Activated naive CD8-positive, alpha-beta T cell treated with anti-CD3 and anti-CD28 coated beads for 36 hours (primary cell): Measurements from ENCODE around the gene GGT7. TPM values are rescaled to one million over a fixed set of nuclear protein-coding genes. Genes with fewer than 3 reads are reported as not detected.
A peak's percentile ranks its signal among the peaks of the same experiment; 100 is the strongest.
"Not testable (repeated sequence)": the region's sequence is repeated elsewhere in the genome, so short reads cannot be mapped to it uniquely, and the experiment has no call there.

ENCODE experiments used
- DNase-seq: peaks from one replicate; pipeline ENCODE4 v3.0.0; 2021
- H3K27ac Mint-ChIP-seq: one replicate; pipeline ENCODE4 v1.8.0; 2022; ENCODE audit warnings: mild to moderate bottlenecking, moderate library complexity, mixed read lengths
- H3K27me3 Mint-ChIP-seq: one replicate; pipeline ENCODE4 v1.8.0; 2022; ENCODE audit warnings: mild to moderate bottlenecking, mixed read lengths
- H3K36me3 Mint-ChIP-seq: one replicate; pipeline ENCODE4 v1.8.0; 2021; ENCODE audit warnings: mild to moderate bottlenecking, mixed read lengths
- H3K4me1 Mint-ChIP-seq: one replicate; pipeline ENCODE4 v1.8.0; 2021; ENCODE audit warnings: mixed read lengths
- H3K4me3 Mint-ChIP-seq: one replicate; pipeline ENCODE4 v1.8.0; 2022; ENCODE audit warnings: mild to moderate bottlenecking, moderate library complexity, mixed read lengths
- H3K9me3 Mint-ChIP-seq: one replicate; pipeline ENCODE4 v1.8.0; 2022; ENCODE audit warnings: mixed read lengths
- total RNA-seq, 2 experiments: library from RNA; stranded (reverse); gene quantifications; one replicate each; pipeline ENCODE4 v1.2.3, GENCODE V29; 2021

The GGT7 gene
- total RNA-seq: 10 to 100 TPM; 10.5 to 10.9 TPM

DNA sequence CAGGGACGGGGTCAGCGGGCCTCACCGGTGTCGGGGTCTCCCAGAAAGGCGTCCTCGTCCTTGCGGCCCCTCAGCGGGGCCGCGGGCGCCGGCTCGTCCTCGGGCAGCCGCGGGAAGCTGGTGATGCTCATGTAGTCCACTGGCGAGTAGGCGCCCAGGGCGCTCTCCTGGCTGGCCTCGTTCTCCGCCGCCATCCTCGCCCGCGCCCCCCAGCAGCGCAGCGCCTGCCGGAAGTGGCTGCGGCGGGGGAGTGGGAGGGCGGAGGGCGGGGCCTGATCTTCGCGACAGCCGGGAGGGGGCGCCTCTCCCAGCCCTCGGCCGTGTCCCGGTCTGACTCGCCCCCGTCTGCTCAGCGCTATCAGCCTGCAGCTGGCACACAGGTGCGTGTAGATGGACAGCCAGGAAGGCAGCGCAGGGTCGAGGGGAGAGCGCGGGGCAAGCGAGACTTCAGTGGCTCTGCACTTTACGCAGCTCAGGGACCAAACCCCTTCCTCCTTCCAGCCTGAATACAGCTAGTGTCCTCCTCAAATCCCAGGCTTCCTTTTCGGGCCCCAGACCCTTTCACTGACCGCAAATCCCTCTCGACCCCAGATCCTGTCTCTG lies at the start of gene GGT7:
Gene GGT7 (minus strand): TSS at position 235 of the 603 bp plus-strand sequence. CDS start 41 bp downstream, at position 194.
- H3K36me3 Mint-ChIP-seq: peaks cover 5% of the 10 kb centered on the region
- no peaks in the 10 kb centered on the region for H3K27me3 Mint-ChIP-seq
- H3K9me3 Mint-ChIP-seq: no peaks in the 10 kb centered on the region
- peaks cover 52% of the 10 kb centered on the region for H3K4me1 Mint-ChIP-seq
- H3K27ac Mint-ChIP-seq: peak within 1 kb of the TSS; percentile 52
- peak within 1 kb of the TSS; percentile 76 for H3K4me3 Mint-ChIP-seq
- peak; percentile 91 for DNase-seq

GRCh38 chr20:34921436-34921835 lies 48.8 kb upstream of the GGT7 start:
- DNase-seq: no peak
- Mint-ChIP-seq H3K4me3 (no peak overlapping the region), H3K27ac (no peak overlapping the region), H3K9me3 (no peaks in the 10 kb centered on the region), H3K27me3 (no peaks in the 10 kb centered on the region), H3K4me1 (peaks cover 18% of the 10 kb centered on the region), H3K36me3 (peaks cover 10% of the 10 kb centered on the region)

DNA sequence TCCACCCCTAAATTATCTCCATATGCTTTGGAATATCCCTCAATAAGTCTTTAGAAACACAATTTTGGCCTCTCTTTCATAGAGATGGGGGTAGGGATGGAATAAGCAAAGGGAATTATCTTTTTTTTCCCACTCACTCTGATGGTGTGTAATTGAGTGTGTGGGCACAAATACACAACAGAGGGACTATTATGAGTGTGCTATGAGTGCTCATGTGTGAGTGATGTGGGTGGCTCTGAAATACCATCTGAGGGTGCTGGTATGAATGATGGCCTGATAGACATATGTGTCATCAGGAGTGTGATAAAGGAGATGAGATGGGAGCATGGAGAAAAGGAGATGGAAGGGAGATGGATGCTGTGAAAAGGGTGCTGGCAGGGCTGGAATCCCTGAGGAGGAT lies 47.4 kb upstream of the GGT7 start:
- no peak for DNase-seq
- Mint-ChIP-seq H3K36me3 (peaks cover 10% of the 10 kb centered on the region), H3K27ac (no peak overlapping the region), H3K9me3 (no peaks in the 10 kb centered on the region), H3K4me1 (peaks cover 16% of the 10 kb centered on the region), H3K27me3 (no peaks in the 10 kb centered on the region), H3K4me3 (no peak overlapping the region)

GRCh38 chr20:34916774-34917354 lies 44.2 kb upstream of the GGT7 start:
- peaks cover 16% of the 10 kb centered on the region for H3K4me1 Mint-ChIP-seq

GRCh38 chr20:34915749-34916455 lies 43.2 kb upstream of the GGT7 start:
- Mint-ChIP-seq H3K27ac (no peak overlapping the region), H3K27me3 (no peaks in the 10 kb centered on the region), H3K4me3 (no peak overlapping the region), H3K4me1 (peaks cover 16% of the 10 kb centered on the region), H3K9me3 (no peaks in the 10 kb centered on the region), H3K36me3 (peaks cover 10% of the 10 kb centered on the region)
- DNase-seq: no peak

More at GRCh38 chr20:34916774-34917354, 44.2 kb upstream of the GGT7 start:
- Mint-ChIP-seq H3K27me3 (no peaks in the 10 kb centered on the region), H3K4me3 (no peak overlapping the region), H3K36me3 (peaks cover 10% of the 10 kb centered on the region), H3K27ac (no peak overlapping the region), H3K9me3 (no peaks in the 10 kb centered on the region)
- DNase-seq: no peak

- Mint-ChIP-seq H3K36me3 (peaks cover 9% of the 10 kb centered on the region), H3K9me3 (no peaks in the 10 kb centered on the region), H3K4me3 (no peak overlapping the region), H3K27me3 (no peaks in the 10 kb centered on the region), H3K27ac (no peak overlapping the region), H3K4me1 (peaks cover 16% of the 10 kb centered on the region)
- no peak for DNase-seq
These were observed 42.5 kb upstream of the GGT7 start for GRCh38 chr20:34915131-34915530.

DNA sequence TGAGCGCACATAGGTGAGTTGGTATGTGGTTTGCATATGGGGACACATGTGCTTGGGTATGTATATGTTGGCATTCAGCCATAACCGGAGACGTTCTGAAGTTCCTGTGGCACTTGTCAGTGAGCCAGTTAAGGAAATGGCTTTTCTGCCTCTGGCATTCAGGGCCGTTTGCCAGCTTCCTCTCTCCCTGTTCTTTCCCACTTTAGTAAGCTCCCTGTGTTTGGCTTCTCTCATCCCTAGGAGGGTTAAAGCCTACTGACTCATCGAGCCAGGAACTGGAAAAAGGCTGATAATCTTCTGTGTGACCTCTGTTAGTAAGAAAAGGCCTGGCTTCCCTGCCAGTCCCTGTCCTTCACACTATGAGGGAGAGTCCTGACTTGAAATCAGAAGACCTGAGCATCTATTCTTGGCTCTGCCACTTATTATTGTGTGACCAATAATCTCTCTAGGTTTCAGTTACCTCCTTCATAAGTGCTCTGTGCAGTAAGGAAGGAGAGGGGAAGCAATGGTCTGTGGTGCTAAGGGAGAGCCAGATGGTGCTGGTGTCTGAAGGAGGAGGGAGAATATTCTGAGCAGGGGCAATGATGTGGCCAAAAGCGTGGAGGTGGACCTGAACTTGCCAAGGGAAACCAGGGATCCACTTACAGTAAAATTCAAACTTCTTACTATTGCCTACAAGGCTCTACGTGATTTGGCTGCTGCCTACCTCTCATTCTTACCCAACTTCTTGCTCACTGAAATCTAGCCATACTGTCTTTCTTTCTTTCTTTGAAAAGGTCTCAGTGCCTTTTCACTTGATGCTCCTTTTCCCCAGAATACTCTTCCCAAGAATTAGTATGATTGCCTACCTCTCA lies 35.2 kb upstream of the GGT7 start:
- H3K4me3 Mint-ChIP-seq: no peak overlapping the region

GRCh38 chr20:34904202-34904621 lies 31.6 kb upstream of the GGT7 start:
- H3K4me3 Mint-ChIP-seq: no peak overlapping the region
- H3K36me3 Mint-ChIP-seq: no peaks in the 10 kb centered on the region
- H3K27me3 Mint-ChIP-seq: no peaks in the 10 kb centered on the region
- no peak overlapping the region for H3K27ac Mint-ChIP-seq
- no peak for DNase-seq
- no peaks in the 10 kb centered on the region for H3K9me3 Mint-ChIP-seq
- H3K4me1 Mint-ChIP-seq: peaks cover 6% of the 10 kb centered on the region

More for the DNA sequence above, 35.2 kb upstream of the GGT7 start:
- Mint-ChIP-seq H3K9me3 (no peaks in the 10 kb centered on the region), H3K36me3 (no peaks in the 10 kb centered on the region), H3K27ac (no peak overlapping the region), H3K27me3 (no peaks in the 10 kb centered on the region), H3K4me1 (peaks cover 6% of the 10 kb centered on the region)
- no peak for DNase-seq

- H3K27ac Mint-ChIP-seq, H3K9me3 Mint-ChIP-seq, H3K4me1 Mint-ChIP-seq, H3K36me3 Mint-ChIP-seq, H3K4me3 Mint-ChIP-seq, DNase-seq, H3K27me3 Mint-ChIP-seq: not testable (repeated sequence)
These were observed 26.1 kb upstream of the GGT7 start for GRCh38 chr20:34898731-34899130.

DNA sequence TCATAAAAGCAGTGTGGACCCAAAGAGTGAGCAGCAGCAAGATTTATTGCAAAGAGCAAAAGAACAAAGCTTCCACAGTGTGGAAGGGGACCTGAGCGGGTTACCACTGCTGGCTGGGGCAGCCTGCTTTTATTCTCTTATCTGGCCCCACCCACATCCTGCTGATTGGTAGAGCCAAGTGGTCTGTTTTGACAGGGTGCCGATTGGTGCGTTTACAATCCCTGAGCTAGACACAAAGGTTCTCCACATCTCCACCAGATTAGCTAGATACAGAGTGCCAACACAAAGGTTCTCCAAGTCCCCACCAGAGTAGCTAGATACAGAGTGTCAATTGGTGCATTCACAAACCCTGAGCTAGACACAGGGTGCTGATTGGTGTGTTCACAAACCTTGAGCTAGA lies 25.5 kb upstream of the GGT7 start:
- not testable (repeated sequence) for H3K27ac Mint-ChIP-seq, DNase-seq, H3K9me3 Mint-ChIP-seq, H3K36me3 Mint-ChIP-seq, H3K4me1 Mint-ChIP-seq, H3K4me3 Mint-ChIP-seq, H3K27me3 Mint-ChIP-seq

DNA sequence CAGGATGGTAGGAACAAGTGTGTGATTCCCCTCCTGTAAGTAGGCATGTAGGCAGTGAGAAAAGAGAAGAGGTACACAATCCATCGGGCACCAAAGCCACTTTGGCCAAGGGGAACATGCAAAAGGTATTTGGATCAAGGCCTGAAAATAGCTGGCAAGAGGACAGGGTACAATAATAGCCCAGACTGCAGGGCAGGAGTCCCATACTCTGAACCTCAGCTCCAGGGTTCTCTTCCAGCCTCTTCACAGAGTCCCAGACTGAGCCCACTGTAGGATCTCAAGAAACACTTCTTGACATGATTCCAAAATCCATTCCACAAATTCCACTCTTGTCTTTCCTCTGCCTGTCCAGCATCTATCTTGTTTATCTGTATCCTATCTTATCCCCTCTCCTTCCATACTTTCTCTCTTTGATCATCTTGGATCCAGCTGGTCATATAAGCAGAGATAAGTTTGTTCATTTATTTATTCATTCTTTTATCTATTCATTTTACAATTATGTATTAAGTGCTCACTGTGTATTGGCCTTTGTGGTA lies 23.5 kb upstream of the GGT7 start:
- H3K27ac Mint-ChIP-seq: no peak overlapping the region
- no peaks in the 10 kb centered on the region for H3K9me3 Mint-ChIP-seq
- no peak overlapping the region for H3K4me3 Mint-ChIP-seq
- no peak for DNase-seq
- H3K27me3 Mint-ChIP-seq: no peaks in the 10 kb centered on the region
- H3K36me3 Mint-ChIP-seq: no peaks in the 10 kb centered on the region
- H3K4me1 Mint-ChIP-seq: peaks cover 12% of the 10 kb centered on the region

GRCh38 chr20:34895465-34895864 lies 22.8 kb upstream of the GGT7 start:
- Mint-ChIP-seq H3K27ac (no peak overlapping the region), H3K4me3 (no peak overlapping the region), H3K4me1 (peaks cover 18% of the 10 kb centered on the region), H3K27me3 (no peaks in the 10 kb centered on the region), H3K9me3 (no peaks in the 10 kb centered on the region), H3K36me3 (no peaks in the 10 kb centered on the region)
- no peak for DNase-seq

DNA sequence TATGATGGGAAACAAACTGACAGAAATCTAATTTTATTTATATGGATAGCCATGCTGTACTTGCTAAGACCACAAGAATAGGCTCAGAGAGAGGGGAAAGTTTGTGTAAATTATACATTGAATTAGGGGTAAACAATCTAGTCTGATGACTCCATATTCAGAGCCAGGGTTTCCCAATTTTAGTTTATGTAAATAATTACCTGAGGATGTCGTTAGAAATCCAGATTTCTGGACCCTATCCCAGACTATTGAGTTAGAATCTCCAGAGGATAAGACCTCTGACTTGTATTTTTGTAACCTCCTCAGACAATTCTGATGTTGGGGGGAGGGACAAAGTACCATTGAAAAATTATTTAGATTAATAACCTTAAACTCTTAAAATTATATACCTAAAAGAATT lies 22.1 kb upstream of the GGT7 start:
- no peak overlapping the region for H3K27ac Mint-ChIP-seq
- H3K9me3 Mint-ChIP-seq: no peaks in the 10 kb centered on the region
- DNase-seq: no peak
- H3K27me3 Mint-ChIP-seq: no peaks in the 10 kb centered on the region
- peaks cover 22% of the 10 kb centered on the region for H3K4me1 Mint-ChIP-seq
- H3K36me3 Mint-ChIP-seq: no peaks in the 10 kb centered on the region
- no peak overlapping the region for H3K4me3 Mint-ChIP-seq

DNA sequence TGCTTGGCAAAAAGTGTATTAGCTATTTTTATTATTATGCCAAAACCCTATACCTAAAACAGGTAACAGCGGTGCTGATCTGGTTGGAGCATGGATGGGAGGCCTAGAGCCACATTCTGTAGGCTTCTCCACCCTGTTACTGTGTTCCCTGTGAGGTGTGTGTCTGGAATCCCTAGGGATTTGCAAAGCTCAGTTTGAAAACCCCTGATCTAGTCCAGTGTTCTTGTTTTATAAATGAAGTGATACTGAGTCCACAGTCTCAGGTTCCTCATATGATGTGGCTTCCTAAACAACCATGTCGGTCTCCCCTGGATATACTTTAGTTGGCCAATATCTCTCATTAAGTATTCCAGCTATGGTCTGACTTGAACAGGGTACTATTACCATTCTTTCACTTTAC lies 20.0 kb upstream of the GGT7 start:
- H3K36me3 Mint-ChIP-seq: peaks cover 2% of the 10 kb centered on the region
- H3K4me3 Mint-ChIP-seq: no peak overlapping the region
- H3K9me3 Mint-ChIP-seq: no peaks in the 10 kb centered on the region
- H3K4me1 Mint-ChIP-seq: peaks cover 22% of the 10 kb centered on the region
- no peak overlapping the region for H3K27ac Mint-ChIP-seq
- no peaks in the 10 kb centered on the region for H3K27me3 Mint-ChIP-seq
- no peak for DNase-seq
